HFF-Myc (cell line): Measurements from ENCODE around the gene R3HDM2.

Experiments used
- DNase-seq: peaks from one replicate; pipeline ENCODE4 v3.0.0-alpha.2; 2011; ENCODE audit warnings: low read depth; ENCODE audit errors: extremely low read depth
- H3K4me3 ChIP-seq: replicated peaks from 2 replicates; pipeline ENCODE4 v1.5.1; 2011; ENCODE audit warnings: low read depth, mild to moderate bottlenecking, control low read depth, low read length
- CTCF ChIP-seq: IDR thresholded peaks from 2 replicates; pipeline ENCODE4 v1.5.1; 2012; ENCODE audit warnings: mild to moderate bottlenecking, low read depth, low read length, control low read depth; ENCODE audit errors: missing control alignments

R3HDM2 gene

GRCh38 chr12:57205186-57205585 lies 225.7 kb downstream of the R3HDM2 start:
- DNase-seq: no peak
- no peak overlapping the region for H3K4me3 ChIP-seq

GRCh38 chr12:57204454-57204853 lies 226.4 kb downstream of the R3HDM2 start:
- no peak for TF ChIP-seq CTCF
- H3K4me3 ChIP-seq: no peak overlapping the region
- no peak for DNase-seq

More at GRCh38 chr12:57205186-57205585, 225.7 kb downstream of the R3HDM2 start:
- TF ChIP-seq CTCF: no peak

GRCh38 chr12:57203791-57204190 lies 227.1 kb downstream of the R3HDM2 start:
- TF ChIP-seq CTCF: no peak
- DNase-seq: no peak
- no peak overlapping the region for H3K4me3 ChIP-seq
